GM19035 (cell line): ENCODE results near the gene NXPE4.
"Not testable (repeated sequence)": the region's sequence is repeated elsewhere in the genome, so short reads cannot be mapped to it uniquely, and the experiment has no call there.

ENCODE experiments used
- ATAC-seq: cut with Tn5 transposase; IDR thresholded peaks from one replicate; pipeline ENCODE4 v1.9.1; 2021; ENCODE audit not compliant: unreplicated experiment

NXPE4 gene

DNA sequence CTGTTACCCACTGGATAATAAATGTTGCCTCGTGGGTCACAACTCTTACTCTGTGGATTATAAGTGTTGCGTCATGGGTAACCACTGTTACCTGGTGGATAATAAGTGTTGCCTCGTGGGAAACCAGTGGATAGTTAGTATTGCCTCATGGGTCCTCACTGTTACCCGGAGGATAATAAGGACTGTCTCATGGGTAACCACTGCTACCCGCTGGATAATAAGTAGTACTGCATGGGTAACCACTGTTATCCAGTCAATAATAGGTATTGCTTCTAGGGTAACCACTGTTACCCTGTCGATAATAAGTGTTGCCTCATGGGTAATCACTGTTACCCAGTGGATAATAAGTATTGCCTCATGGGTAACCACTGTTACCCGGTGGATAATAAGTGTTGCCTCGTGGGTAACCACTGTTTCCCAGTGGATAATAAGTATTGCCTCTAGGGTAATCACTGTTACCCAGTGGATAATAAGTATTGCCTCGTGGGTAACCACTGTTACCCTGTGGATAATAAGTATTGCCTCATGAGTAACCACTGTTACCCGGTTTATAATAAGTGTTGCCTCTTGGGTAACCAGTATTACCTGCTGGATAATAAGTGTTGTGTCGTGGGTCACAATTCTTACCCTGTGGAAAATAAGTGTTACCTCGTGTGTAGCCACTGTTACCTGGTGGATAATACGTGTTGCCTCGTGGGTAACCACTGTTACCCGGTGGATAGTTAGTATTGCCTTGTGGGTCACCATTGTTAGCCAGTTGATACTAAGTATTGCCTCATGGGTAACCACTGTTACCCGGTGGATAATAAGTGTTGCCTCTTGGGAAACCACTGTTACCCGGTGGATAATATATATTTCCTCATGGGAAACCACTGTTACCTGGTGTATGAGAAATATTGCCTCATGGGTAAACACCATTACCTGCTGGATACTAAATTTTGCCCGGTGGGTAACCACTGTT lies 15.7 kb upstream of the NXPE4 start:
- no peak for ATAC-seq

DNA sequence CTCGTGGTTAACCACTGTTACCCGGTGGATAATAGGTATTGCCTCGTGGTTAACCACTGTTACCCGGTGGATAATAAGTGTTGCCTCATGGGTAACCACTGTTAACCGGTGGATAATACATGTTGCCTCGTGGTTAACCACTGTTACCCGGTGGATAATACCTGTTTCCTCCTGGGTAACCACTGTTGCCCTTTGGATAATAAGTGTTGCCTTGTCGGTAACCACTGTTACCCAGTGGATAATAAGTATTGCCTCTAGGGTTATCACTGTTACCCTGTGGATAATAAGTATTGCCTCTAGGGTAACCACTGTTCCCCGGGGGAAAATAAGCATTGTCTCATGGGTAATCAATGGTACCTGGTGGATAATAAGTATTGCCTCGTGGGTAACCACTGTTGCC lies 15.0 kb upstream of the NXPE4 start:
- ATAC-seq = no peak

DNA sequence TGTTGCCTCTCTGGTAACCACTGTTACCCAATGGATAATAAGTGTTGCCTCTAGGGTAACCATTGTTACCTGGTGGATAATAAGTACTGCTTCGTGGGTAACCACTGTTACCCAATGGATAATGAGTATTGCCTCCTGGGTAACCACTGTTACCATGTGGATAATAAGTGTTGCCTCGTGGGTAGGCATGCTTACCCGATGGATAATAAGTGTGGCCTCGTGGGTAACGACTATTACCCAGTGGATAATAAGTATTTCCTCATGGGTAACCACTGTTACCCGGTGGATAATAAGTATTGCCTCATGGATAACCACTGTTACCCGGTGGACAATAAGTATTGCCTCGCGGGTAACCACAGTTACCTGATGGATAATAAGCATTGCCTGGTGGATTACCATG lies 13.8 kb upstream of the NXPE4 start:
- ATAC-seq = no peak

DNA sequence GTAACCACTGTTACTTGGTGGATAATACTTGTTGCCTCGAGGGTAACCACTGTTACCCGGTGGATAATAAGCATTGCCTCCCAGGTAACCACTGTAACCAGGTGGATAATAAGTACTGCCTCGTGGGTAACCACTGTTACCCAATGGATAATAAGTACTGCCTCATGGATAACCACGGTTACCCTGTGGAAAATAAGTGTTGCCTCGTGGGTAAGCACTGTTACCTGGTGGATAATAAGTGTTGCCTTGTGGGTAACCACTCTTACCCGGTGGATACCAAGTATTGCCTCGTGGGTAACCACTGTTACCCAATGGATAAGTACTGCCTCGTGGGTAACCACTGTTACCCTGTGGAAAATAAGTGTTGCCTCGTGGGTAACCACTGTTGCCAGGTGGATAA lies 13.0 kb upstream of the NXPE4 start:
- ATAC-seq = not testable (repeated sequence)

DNA sequence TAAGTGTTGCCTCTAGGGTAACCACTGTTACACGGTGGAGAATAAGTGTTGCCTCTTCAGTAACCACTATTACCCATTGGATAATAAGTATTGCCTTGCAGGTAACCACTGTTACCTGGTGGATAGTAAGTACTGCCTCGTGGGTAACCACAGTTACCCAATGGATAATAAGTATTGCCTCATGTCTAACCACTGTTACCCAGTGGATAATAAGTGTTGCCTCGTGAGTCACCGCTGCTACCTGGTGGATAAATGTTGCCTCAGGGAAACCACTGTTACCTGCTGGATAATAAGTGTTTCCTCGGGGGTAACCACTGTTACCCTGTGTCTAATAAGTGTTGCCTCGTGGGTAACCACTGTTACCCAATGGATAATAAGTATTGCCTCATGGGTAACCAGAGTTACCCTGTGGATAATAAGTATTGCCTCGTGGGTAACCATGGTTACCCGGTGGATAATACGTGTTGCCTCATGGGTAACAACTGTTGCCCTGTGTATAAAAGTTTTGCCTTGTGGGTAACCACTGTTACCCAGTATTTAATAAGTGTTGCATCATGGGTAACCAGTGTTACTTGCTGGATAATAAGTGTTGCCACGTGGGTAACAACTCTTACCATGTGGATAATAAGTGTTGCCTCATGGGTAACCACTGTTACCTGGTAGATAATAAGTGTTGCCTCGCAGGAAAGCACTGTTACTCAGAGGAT lies 12.3 kb upstream of the NXPE4 start:
- no peak for ATAC-seq

DNA sequence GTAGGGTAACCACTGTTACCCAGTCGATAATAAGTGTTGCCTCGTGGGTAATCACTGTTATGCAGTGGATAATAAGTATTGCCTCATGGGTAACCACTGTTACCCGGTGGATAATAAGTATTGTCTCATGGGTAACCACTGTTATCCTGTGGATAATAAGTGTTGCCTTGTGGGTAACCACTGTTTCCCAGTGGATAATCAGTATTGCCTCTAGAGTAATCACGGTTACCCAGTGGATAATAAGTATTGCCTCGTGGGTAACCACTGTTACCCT lies 11.2 kb upstream of the NXPE4 start:
- ATAC-seq = not testable (repeated sequence)

DNA sequence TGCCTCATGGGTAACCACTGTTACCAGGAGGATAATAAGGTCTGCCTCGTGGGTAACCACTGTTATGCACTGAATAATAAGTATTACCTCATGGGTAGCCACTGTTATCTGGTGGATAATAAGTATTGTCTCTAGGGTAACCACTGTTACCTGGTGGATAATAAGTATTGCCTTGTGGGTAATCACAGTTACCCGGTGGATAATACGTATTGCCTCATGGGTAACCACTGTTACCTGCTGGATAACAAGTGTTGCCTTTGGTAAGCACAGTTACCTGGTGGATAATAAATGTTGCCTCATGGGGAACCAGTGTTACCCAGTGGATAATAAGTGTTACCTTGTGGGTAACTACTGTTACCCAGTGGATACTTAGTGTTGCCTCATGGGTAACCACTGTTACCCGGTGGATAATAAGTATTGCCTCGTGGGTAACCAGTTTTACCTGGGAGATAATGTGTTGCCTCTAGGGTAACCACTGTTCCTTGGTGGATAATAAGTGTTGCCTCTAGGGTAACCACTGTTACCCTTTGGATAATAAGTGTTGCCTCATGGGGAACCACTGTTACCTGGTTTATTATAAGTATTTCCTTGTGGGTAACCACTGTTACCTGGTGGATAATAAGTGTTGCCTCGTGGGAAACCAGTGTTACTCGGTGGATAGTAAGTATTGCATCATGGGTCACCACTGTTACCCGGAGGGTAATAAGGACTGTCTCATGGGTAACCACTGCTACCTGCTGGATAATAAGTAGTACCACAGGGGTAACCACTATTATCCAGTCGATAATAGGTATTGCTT lies 10.6 kb upstream of the NXPE4 start:
- peak; percentile 28 for ATAC-seq

DNA sequence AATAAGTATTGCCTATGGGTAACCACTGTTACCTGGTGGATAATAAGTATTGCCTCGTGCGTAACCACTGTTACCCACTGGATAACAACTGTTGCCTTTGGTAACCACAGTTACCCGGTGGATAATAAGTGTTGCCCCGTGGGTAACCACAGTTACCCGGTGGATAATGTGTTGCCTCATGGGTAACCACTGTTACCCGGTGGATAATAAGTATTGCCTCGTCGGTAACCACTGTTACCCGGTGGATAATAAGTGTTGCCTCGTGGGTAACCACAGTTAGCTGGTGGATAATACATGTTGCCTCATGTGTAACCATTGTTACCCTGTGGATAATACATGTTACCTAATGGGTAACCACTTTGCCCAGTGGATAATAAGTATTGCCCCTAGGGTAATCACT lies 9.8 kb upstream of the NXPE4 start:
- ATAC-seq = no peak

DNA sequence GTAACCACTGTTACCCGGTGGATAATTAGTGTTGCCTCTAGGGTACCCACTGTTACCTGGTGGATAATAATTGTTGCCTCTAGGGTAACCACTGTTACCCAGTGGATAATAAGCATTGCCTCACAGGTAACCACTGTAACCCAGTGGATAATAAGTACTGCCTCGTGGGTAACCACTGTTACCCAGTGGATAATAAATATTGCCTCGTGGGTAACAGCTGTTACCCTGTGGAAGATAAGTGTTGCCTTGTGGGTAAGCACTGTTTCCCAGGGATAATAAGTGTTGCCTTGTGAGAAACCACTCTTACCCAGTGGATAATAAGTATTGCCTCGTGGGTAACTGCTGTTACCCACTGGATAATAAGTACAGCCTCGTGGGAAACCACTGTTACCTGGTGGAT lies 9.3 kb upstream of the NXPE4 start:
- no peak for ATAC-seq

DNA sequence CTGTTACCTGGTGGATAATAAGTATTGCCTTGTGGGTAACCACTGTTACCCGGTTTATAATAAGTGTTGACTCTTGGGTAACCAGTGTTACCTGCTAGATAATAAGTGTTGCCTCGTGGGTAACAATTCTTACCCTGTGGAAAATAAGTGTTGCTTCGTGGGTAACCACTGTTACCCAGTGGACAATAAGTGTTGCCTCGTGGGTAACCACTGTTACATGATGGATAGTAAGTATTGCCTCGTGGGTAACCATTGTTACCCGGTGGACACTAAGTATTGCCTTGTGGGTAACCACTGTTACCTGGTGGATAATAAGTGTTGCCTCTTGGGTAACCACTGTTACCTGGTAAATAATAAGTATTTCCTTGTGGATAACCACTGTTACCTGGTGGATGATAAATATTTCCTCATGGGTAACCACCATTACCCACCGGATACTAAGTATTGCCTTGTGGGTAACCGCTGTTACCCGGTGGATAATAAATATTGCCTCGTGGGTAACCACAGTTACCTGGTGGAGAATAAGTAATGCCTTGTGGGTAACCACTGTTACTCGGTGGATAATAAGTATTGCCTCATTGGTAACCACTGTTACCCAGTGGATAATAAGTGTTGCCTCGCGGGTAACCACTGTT lies 8.7 kb upstream of the NXPE4 start:
- ATAC-seq = no peak

DNA sequence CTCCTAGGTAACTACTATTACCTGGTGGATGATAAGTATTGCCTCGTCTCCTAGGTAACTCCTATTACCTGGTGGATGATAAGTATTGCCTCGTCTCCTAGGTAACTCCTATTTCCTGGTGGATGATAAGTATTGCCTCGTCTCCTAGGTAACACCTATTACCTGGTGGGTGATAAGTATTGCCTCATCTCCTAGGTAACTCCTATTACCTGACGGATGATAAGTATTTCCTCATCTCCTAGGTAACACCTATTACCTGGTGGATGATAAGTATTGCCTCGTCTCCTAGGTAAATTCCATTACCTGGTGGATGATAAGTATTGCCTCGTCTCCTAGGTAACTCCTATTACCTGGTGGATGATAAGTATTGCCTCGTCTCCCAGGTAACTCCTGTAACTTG lies 7.6 kb upstream of the NXPE4 start:
- not testable (repeated sequence) for ATAC-seq

DNA sequence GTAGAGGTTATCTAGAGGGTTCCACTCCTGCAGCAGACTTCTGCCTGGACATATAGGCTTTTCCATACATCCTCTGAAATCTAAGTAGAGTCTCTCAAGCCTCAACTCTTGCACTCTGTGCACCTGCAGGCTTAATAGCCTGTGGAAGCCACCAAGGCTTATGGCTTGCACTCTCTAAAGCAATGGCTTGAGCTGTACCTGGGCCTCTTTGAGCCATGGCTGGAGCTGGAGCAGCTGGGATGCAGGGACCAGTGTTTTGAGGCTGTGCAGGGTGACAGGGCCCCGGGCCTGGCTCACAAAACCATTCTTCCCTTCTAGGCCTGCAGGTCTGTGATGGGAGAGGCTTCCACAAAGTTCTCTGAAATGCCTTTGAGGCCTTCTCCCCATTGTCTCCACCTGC lies 2.9 kb upstream of the NXPE4 start:
- ATAC-seq = no peak

DNA sequence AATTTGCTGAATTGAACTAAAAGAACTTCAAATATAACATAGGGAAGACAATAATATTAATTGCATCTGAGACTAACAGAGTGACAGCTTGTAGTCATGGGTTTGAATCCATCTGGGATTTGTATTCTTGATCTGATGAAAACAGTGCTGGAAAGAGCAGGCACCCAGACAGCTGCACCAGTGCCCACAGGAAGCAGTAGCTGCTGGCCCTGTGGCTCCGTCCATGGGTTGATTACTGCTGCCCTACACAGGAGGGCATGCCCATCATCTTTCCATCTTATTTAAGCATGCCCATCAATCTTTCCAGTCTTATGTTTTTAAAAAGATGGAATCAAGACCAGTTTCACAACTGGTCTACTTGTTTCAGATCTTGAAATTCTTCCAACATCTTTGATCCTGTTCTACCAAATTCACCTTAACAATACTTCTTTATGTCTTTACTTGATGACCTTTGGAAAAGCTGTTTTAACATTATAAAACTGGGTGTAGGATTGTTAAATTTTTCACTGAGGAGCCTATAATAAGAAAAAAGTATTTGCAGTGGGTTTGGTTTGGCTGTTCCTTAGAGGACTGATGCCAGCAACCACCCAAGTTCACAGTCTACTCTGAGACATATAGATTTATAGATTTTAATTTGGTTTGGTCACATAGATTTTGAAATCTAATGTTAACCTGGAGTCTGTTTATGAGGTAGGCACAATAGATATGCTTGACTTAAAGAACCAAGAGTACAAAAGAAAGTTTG lies 761 bp upstream of the NXPE4 start:
- ATAC-seq = no peak

DNA sequence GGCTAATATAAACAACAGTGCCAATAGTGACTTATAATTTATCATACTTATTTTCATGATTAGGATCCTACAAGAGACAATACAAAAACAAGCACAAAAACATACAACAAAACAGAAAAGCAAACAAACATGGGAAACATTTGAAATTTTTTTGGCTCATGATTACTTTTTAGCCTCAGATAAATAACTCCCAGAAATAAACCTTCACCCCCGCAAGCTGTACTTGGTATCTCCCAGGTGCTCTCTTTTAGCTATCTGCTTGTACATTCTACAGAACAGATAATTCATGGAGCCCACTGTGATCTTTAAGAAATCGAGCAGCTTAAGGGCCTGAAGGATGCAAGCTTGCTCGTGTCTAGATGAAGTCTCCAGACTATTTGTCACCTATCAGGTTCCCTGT lies 883 bp downstream of the NXPE4 start:
- no peak for ATAC-seq

DNA sequence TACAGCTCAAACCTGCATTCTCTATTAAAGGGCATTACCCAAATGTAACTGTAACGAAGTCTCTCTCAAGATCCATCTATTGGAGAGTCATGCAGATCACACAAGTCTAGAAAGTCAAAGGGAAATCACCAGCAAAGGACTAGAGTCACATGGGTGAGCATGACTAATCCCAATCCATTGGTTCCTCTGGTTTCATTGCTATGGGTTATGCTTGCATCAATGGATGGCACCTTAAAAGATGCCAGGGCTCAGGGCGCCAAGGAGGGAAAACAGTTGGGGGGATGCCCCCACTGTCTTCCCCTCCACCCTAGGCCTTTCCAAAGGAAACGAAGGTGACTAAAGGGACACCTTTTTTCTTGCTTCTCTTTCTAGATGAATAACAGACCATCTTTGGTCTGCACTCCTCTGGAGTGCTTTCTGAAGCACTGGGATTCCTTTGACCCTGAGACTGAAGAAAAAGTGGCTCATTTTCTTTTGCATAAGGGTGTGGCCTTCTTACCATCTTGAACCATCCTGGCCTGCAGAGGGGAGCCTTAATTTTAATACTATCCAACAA lies 8.1 kb downstream of the NXPE4 start:
- no peak for ATAC-seq

DNA sequence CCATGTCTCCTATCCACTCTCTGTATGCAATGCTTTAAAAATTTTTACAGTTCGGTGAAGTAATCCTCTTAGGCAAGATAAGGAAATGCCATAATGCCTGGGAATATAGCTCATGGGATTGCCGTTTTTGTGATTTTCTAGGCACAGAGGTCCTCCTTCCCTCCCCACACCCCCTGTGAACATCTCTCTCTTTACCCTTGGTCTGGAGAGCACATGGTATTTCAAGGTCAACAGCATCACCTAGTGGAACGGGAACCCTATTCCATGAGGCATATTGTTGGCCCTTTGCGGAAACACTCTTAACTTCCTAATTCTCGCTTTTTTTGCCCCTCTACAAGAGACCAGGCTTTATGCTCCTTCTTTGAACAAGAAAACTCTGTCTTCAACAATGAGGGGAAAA lies 8.8 kb downstream of the NXPE4 start:
- ATAC-seq = no peak

DNA sequence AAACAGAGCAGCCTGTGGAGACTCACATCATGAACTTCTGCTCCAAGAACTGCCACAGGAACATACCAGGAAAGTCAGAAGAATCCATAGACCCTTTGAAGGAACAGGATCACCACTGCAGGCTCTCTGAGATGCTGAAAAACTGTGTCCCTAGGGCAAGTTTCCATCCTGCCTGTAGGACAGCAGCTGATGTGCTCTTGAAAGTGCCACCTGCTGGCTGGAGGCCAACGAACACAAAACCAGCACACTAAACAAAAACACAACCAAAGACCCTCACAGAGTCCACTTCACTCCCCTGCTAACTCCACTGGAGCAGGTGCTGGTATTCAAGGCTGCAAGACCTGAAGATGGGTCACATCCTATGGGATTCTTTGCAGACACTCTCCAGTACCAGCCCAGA lies 23.9 kb downstream of the NXPE4 start:
- no peak for ATAC-seq

DNA sequence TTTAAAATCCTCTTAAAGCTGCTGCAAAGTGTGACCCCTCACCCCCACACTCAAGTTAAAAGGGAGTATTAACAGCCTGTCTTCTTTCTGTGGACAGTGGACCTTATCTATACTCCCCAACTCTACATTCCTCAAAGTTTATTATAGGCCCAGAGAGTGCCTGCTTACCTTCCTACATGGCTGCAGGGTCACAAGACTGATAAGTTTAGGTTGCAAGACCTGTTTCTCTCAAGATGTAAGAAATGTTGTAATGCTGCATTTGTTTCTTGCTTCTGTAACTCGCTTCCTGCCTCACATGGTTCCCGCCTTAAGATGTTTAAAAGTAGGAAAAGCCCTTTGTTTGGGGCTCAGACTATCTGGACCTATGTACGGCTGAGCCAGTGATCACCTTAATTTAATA lies 25.8 kb downstream of the NXPE4 start:
- ATAC-seq = no peak

DNA sequence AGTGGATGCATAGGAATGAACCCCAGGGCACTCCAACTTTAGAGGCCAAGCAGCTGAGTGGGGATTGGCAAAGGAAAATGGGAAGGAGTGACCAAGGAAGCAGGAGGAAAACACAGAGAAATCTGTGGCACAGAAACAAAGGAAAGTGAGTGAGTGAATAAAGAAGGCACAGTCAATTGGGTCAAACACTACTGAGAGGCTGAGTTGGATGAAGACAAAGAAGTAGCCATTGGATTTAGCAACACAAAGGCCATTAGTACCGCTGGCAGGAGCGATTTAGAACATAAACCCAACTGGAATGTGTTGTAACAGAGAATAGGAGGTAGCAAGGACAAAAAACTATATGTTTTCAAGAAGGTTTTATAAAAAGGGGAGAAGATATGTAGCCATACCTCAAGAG lies 29.3 kb downstream of the NXPE4 start:
- ATAC-seq = no peak

DNA sequence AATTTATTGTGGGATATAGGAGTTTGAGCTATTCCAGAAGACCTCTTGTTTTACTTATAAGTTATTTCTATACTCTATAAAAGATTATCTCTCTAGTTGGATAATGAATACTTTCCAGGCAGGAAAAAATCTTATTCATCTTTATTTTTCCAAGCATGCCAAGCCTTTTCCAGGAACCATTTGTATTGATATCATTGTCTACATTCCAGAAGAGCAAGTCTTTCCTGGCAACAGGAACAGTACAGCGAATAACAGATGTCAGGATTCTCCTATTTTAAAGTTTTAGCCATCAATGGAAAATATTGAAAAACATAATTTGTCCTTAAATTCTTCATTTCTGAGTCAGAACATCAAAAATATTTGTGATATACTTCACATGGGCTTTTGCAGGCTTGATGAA lies 30.8 kb downstream of the NXPE4 start:
- ATAC-seq = no peak
